ENCODE measurements around the gene ADAMTS13. TPM values are rescaled to one million over a fixed set of nuclear protein-coding genes. Genes with fewer than 3 reads are reported as not detected.

The ADAMTS13 gene
- total RNA-seq, 1 donor from 2014 or later, result 0.53 TPM

- no peak for TF ChIP-seq CTCF (IDR thresholded peaks at IDR 0.05; ENCODE audit: insufficient read depth, low read length, severe bottlenecking)
- peaks cover 6% of the 10 kb centered on the region for H3K36me3 ChIP-seq (ENCODE audit: control insufficient read depth, insufficient read depth, low read length)
- no peak for DNase-seq (ENCODE audit: low read depth)
Measured at GRCh38 chr9:133472753-133473378, 50.7 kb downstream of the ADAMTS13 start.

GRCh38 chr9:133473743-133474142, 51.6 kb downstream of the ADAMTS13 start:
- peaks cover 6% of the 10 kb centered on the region for H3K36me3 ChIP-seq (ENCODE audit: control insufficient read depth, insufficient read depth, low read length)
- DNase-seq (ENCODE audit: low read depth) (no peak), FAIRE-seq (no peak)
- no peak overlapping the region for H3K4me3 ChIP-seq (ENCODE audit: low read depth, low read length)
- TF ChIP-seq CTCF (IDR thresholded peaks at IDR 0.05; ENCODE audit: insufficient read depth, low read length, severe bottlenecking), result no peak
- H3K27me3 ChIP-seq (ENCODE audit: control insufficient read depth, insufficient read depth, low read length), result no peaks in the 10 kb centered on the region

More at GRCh38 chr9:133472753-133473378, 50.7 kb downstream of the ADAMTS13 start:
- H3K4me3 ChIP-seq (ENCODE audit: low read depth, low read length), result no peak overlapping the region
- H3K27me3 ChIP-seq (ENCODE audit: control insufficient read depth, insufficient read depth, low read length), result no peaks in the 10 kb centered on the region
- FAIRE-seq, result no peak

GRCh38 chr9:133474215-133474614, 52.0 kb downstream of the ADAMTS13 start:
- Histone ChIP-seq H3K27me3 (ENCODE audit: control insufficient read depth, insufficient read depth, low read length) (no peaks in the 10 kb centered on the region), H3K4me3 (ENCODE audit: low read depth, low read length) (no peak overlapping the region), H3K36me3 (ENCODE audit: control insufficient read depth, insufficient read depth, low read length) (peaks cover 6% of the 10 kb centered on the region)
- no peak for DNase-seq (ENCODE audit: low read depth)
- no peak for TF ChIP-seq CTCF (IDR thresholded peaks at IDR 0.05; ENCODE audit: insufficient read depth, low read length, severe bottlenecking)
- no peak for FAIRE-seq

GRCh38 chr9:133474853-133475252, 52.7 kb downstream of the ADAMTS13 start:
- Histone ChIP-seq H3K36me3 (ENCODE audit: control insufficient read depth, insufficient read depth, low read length) (peaks cover 6% of the 10 kb centered on the region), H3K27me3 (ENCODE audit: control insufficient read depth, insufficient read depth, low read length) (no peaks in the 10 kb centered on the region), H3K4me3 (ENCODE audit: low read depth, low read length) (no peak overlapping the region)
- TF ChIP-seq CTCF (IDR thresholded peaks at IDR 0.05; ENCODE audit: insufficient read depth, low read length, severe bottlenecking), result no peak
- DNase-seq (ENCODE audit: low read depth), result no peak
- no peak for FAIRE-seq

GRCh38 chr9:133475292-133476012, 53.3 kb downstream of the ADAMTS13 start:
- DNase-seq (ENCODE audit: low read depth) (no peak), FAIRE-seq (no peak)
- no peak for TF ChIP-seq CTCF (IDR thresholded peaks at IDR 0.05; ENCODE audit: insufficient read depth, low read length, severe bottlenecking)
- Histone ChIP-seq H3K4me3 (ENCODE audit: low read depth, low read length) (no peak overlapping the region), H3K36me3 (ENCODE audit: control insufficient read depth, insufficient read depth, low read length) (peaks cover 6% of the 10 kb centered on the region), H3K27me3 (ENCODE audit: control insufficient read depth, insufficient read depth, low read length) (no peaks in the 10 kb centered on the region)
